PC-3 (cell line): Measurements from ENCODE around the gene CHRM4. TPM values are rescaled to one million over a fixed set of nuclear protein-coding genes. Genes with fewer than 3 reads are reported as not detected.

Experiments
- ATAC-seq: fragments of 200-7000 bp; cut with Tn5 transposase; 2 replicates; pipeline ENCODE4 v1.9.1; 2020; ENCODE audit warnings: mild to moderate bottlenecking, moderate library complexity
- BruUV-seq: library from RNA; stranded (reverse); fragments of 400-500 nt; replicated peaks from 2 replicates; lab custom pipeline; 2021; lab: Mats Ljungman, UMichigan
- CTCF ChIA-PET: fragments of 300-600 bp; sonication (Branson Sonifier 250); formaldehyde crosslinking; loops from one replicate; lab custom pipeline; 2022; ENCODE audit warnings: antibody characterized with exemption; lab: Charles Lee
- POLR2A ChIA-PET: fragments of 300-600 bp; sonication (Branson Sonifier 250); formaldehyde crosslinking; loops from one replicate; lab custom pipeline; 2022; ENCODE audit warnings: antibody characterized with exemption; ENCODE audit not compliant: unreplicated experiment; lab: Charles Lee
- DNase-seq: peaks from one replicate; pipeline ENCODE4 v3.0.0-alpha.2; 2015
- H2AFZ ChIP-seq: fragments of 300-600 bp; sonication (generic); 2 replicates; pipeline ENCODE4 v1.6.0; 2016; ENCODE audit warnings: antibody characterized with exemption, low read length
- H3F3A ChIP-seq: fragments of 300-600 bp; sonication (generic); one replicate; pipeline ENCODE4 v1.6.0; 2017; ENCODE audit warnings: antibody characterized with exemption, low read length, control low read depth, mild to moderate bottlenecking; ENCODE audit not compliant: unreplicated experiment
- H3K27ac ChIP-seq: fragments of 300-600 bp; sonication (generic); 2 replicates; pipeline ENCODE4 v1.5.1; 2016; ENCODE audit warnings: mild to moderate bottlenecking, low read length
- H3K27me3 ChIP-seq: fragments of 300-600 bp; sonication (generic); 2 replicates; pipeline ENCODE4 v1.6.1; 2016; ENCODE audit warnings: low read length, mixed read lengths
- H3K36me3 ChIP-seq: fragments of 300-600 bp; sonication (generic); 2 replicates; pipeline ENCODE4 v1.6.1; 2016; ENCODE audit warnings: low read depth, mixed run types, low read length, mixed read lengths
- H3K4me1 ChIP-seq: fragments of 300-600 bp; sonication (generic); 2 replicates; pipeline ENCODE4 v1.5.1; 2016; ENCODE audit warnings: low read length; ENCODE audit not compliant: insufficient read depth
- H3K4me2 ChIP-seq: fragments of 300-600 bp; sonication (generic); 2 replicates; pipeline ENCODE4 v1.6.0; 2016; ENCODE audit warnings: low read length
- H3K4me3 ChIP-seq: fragments of 300-600 bp; sonication (generic); 2 replicates; pipeline ENCODE4 v1.5.1; 2016; ENCODE audit warnings: mild to moderate bottlenecking, low read length, mixed read lengths
- H3K79me2 ChIP-seq: fragments of 300-600 bp; sonication (generic); 2 replicates; pipeline ENCODE4 v1.6.1; 2017; ENCODE audit warnings: low read length, mixed read lengths
- H3K9ac ChIP-seq: fragments of 300-600 bp; sonication (generic); 2 replicates; pipeline ENCODE4 v1.6.0; 2016; ENCODE audit warnings: mild to moderate bottlenecking, low read length
- H3K9me2 ChIP-seq: fragments of 300-600 bp; sonication (generic); replicated peaks from 2 replicates; pipeline ENCODE4 v1.6.1; 2016; ENCODE audit warnings: mixed run types, low read length, mixed read lengths
- H3K9me3 ChIP-seq: fragments of 300-600 bp; sonication (generic); 2 replicates; pipeline ENCODE4 v1.6.1; 2016; ENCODE audit warnings: low read length, mixed read lengths
- H4K20me1 ChIP-seq: fragments of 300-600 bp; sonication (generic); 2 replicates; pipeline ENCODE4 v1.6.1; 2016; ENCODE audit warnings: low read length, mixed read lengths
- CTCF ChIP-seq: fragments of 300-600 bp; sonication (generic); conservative IDR thresholded peaks from 2 replicates; pipeline ENCODE4 v1.5.1; 2017; ENCODE audit warnings: antibody characterized with exemption, low read depth, mild to moderate bottlenecking, low read length
- EZH2 ChIP-seq: fragments of 300-600 bp; sonication (generic); IDR thresholded peaks from one replicate; pipeline ENCODE4 v1.6.1; 2017; ENCODE audit warnings: antibody characterized with exemption, mild to moderate bottlenecking, low read length; ENCODE audit not compliant: unreplicated experiment
- EZH2phosphoT487 ChIP-seq: fragments of 300-600 bp; sonication (generic); IDR thresholded peaks from 2 replicates; pipeline ENCODE4 v1.6.1; 2018; ENCODE audit warnings: mild to moderate bottlenecking, antibody characterized with exemption, low read length, borderline replicate concordance
- intact Hi-C: fragments of 100-400 bp; cut with micrococcal nuclease; formaldehyde crosslinking; loops from 2 replicates; pipeline ENCODE4 v1.9.0; 2023
- total RNA-seq: library from RNA; depleted of rRNA; stranded (reverse); fragments of >200 nt; gene quantifications from 2 replicates; pipeline ENCODE4 v1.2.3, GENCODE V29; 2014

The CHRM4 gene
- total RNA-seq, 1 experiment from 2014 or later: not detected

GRCh38 chr11:46343520-46343919 is 48.1 kb downstream of the CHRM4 start:
- H3K9ac ChIP-seq: no peak overlapping the region
- TF ChIP-seq CTCF (no peak), EZH2phosphoT487 (no peak), EZH2 (no peak)
- BruUV-seq: no TSS peak
- no peaks in the 10 kb centered on the region for H3K27me3 ChIP-seq
- no peaks in the 10 kb centered on the region for H3K9me3 ChIP-seq
- H3K4me2 ChIP-seq: no peak overlapping the region
- POLR2A ChIA-PET: no interaction called here
- DNase-seq: no peak
- H3K4me1 ChIP-seq: peaks cover 15% of the 10 kb centered on the region; the same call in 1 of the 2 replicates
- no peaks in the 10 kb centered on the region for H4K20me1 ChIP-seq
- CTCF ChIA-PET: no interaction called here
- H3F3A ChIP-seq: no peaks in the 10 kb centered on the region
- H3K36me3 ChIP-seq: no peaks in the 10 kb centered on the region
- no peaks in the 10 kb centered on the region for H3K9me2 ChIP-seq
- H3K4me3 ChIP-seq: no peak overlapping the region
- no peak for ATAC-seq
- H3K79me2 ChIP-seq: peaks cover 9% of the 10 kb centered on the region
- intact Hi-C loops: no loop called here
- H2AFZ ChIP-seq: no peak overlapping the region
- no peak overlapping the region for H3K27ac ChIP-seq

DNA sequence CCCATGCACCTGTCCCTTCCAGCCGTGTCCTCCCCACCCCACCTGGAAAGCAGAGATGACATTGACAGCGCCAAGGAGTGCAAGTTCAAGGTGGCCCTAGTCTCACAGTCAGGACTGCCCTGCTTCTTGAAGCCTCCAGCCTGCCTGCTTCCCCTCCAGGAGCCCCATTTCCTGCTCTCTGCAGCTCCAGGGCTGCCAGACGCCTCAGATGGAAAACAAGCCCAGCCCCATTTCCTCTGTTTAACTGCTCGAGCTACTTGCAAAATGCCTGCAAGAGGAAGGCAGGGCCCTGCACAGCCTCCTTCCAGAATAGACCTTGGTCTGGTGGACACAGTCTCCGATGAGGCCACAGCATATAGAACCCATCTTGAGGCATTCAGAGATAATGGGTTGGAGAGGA is 49.3 kb downstream of the CHRM4 start:
- TF ChIP-seq EZH2phosphoT487: no peak
- TF ChIP-seq EZH2: no peak
- no peak for TF ChIP-seq CTCF
- Histone ChIP-seq H4K20me1 (no peaks in the 10 kb centered on the region), H3K9ac (no peak overlapping the region), H3K27me3 (no peaks in the 10 kb centered on the region), H2AFZ (no peak overlapping the region), H3K9me3 (no peaks in the 10 kb centered on the region), H3K4me1 (peaks cover 13% of the 10 kb centered on the region; the same call in 1 of the 2 replicates), H3K79me2 (no peaks in the 10 kb centered on the region), H3K9me2 (no peaks in the 10 kb centered on the region), H3K36me3 (no peaks in the 10 kb centered on the region), H3K4me2 (no peak overlapping the region), H3F3A (no peaks in the 10 kb centered on the region), H3K27ac (no peak overlapping the region), H3K4me3 (no peak overlapping the region)
- intact Hi-C loops: no loop called here
- DNase-seq: no peak
- BruUV-seq: no TSS peak
- CTCF ChIA-PET: interaction anchor here (0.7 kb wide), 1 partner anchor 45 kb away, joined by 6 read pairs; no protein-coding TSS in a partner anchor
- no peak for ATAC-seq
- POLR2A ChIA-PET: no interaction called here

GRCh38 chr11:46341454-46341853 is 50.1 kb downstream of the CHRM4 start:
- Histone ChIP-seq H2AFZ (no peak overlapping the region), H3K27ac (no peak overlapping the region), H3K4me3 (no peak overlapping the region), H3F3A (no peaks in the 10 kb centered on the region), H3K4me1 (peaks cover 13% of the 10 kb centered on the region; the same call in 1 of the 2 replicates), H3K79me2 (no peaks in the 10 kb centered on the region), H4K20me1 (no peaks in the 10 kb centered on the region), H3K9me2 (no peaks in the 10 kb centered on the region), H3K27me3 (no peaks in the 10 kb centered on the region), H3K4me2 (no peak overlapping the region), H3K9me3 (no peaks in the 10 kb centered on the region), H3K36me3 (no peaks in the 10 kb centered on the region), H3K9ac (no peak overlapping the region)
- BruUV-seq: no TSS peak
- ChIA-PET POLR2A (no interaction called here), CTCF (no interaction called here)
- intact Hi-C loops: no loop called here
- TF ChIP-seq EZH2phosphoT487 (no peak), EZH2 (no peak), CTCF (no peak)
- ATAC-seq (no peak), DNase-seq (no peak)
